Fibroblast of skin of back (primary cell): ENCODE measurements around the gene TLR4. TPM values are rescaled to one million over a fixed set of nuclear protein-coding genes. Genes with fewer than 3 reads are reported as not detected.

Experiments
- DNase-seq: peaks from one replicate; pipeline ENCODE4 v3.0.0-alpha.2; 2013
- polyA plus RNA-seq, 2 experiments: library from polyadenylated mRNA; unstranded; fragments of 120-200 nt; gene quantifications; one replicate each; pipeline ENCODE4 v1.2.1, GENCODE V29; 2013; ENCODE audit not compliant: insufficient read length in 2 of 2

TLR4 gene
- polyA plus RNA-seq (2013, experiment 1 of 2; ENCODE audit: insufficient read length): 7.2 TPM
- 2.7 TPM for polyA plus RNA-seq (2013, experiment 2 of 2; ENCODE audit: insufficient read length)

DNA sequence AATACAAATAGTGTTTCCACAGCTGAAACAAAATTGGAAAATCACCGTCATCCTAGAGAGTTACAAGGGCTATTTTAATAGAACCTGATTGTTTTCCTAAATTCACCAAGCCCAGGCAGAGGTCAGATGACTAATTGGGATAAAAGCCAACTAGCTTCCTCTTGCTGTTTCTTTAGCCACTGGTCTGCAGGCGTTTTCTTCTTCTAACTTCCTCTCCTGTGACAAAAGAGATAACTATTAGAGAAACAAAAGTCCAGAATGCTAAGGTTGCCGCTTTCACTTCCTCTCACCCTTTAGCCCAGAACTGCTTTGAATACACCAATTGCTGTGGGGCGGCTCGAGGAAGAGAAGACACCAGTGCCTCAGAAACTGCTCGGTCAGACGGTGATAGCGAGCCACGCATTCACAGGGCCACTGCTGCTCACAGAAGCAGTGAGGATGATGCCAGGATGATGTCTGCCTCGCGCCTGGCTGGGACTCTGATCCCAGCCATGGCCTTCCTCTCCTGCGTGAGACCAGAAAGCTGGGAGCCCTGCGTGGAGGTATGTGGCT is at the start of gene TLR4:
Gene TLR4, plus strand, starts transcription at position 380 of the 552 bp plus-strand sequence. Its CDS starts 70 bp downstream, at position 450.
- peak; percentile 91 for DNase-seq

DNA sequence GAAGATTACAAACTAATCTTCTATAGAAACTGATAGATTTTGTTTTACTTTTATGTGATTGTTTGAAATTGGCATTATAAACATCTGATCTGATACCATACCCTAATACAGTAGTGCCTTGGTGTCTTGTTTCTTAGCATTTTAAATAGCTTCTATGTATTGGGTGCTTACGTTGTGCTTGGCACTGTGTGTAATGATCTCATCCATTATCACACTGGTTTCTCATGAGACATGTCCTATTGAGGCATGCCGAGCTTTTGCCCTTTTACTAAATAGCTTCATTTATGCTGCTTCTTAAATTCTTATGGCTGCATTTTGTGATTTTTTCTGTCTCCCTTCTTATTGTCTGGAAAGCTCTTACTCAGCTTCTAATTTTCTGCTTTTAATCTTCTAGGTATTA is 48.2 kb upstream of the TLR4 start:
- peak; percentile 42 for DNase-seq

DNA sequence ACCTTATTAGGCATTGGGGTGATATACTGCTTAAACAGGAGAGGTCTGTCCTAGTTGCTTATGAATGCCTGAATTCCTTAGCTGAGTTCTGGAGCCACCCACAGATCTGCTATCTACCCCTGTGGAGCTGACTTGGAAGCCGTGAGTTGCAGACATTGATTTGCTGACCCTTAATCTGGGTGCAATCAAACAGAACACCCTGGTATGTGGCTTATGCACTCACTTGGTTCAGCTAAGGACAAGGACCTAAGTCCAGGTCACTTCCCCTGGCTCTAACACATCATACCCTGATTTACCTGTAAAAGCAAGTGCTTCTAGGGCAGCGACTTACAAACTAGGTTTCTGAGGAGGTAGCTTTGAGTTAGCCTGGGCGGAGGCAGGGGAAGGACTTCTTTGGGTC is 41.6 kb upstream of the TLR4 start:
- no peak for DNase-seq

DNA sequence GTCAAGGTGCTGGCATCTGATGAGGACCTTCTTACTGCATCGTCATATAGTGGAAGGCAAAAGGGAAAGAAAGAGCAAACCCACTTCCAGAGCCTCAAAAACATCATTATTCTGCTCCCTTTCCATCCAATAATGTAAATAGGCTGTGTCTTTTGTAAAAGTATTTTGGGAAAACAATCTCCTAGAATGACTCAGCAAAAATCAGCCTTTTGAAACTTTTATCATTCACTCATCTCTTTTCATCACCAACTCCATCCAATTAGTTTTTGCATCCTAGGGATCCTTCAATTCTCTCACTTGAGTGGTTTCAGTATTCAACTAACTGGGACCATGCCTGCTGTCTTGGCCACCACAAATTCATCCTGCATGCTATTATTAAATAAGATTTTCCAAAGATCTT is 39.8 kb upstream of the TLR4 start:
- DNase-seq: no peak

DNA sequence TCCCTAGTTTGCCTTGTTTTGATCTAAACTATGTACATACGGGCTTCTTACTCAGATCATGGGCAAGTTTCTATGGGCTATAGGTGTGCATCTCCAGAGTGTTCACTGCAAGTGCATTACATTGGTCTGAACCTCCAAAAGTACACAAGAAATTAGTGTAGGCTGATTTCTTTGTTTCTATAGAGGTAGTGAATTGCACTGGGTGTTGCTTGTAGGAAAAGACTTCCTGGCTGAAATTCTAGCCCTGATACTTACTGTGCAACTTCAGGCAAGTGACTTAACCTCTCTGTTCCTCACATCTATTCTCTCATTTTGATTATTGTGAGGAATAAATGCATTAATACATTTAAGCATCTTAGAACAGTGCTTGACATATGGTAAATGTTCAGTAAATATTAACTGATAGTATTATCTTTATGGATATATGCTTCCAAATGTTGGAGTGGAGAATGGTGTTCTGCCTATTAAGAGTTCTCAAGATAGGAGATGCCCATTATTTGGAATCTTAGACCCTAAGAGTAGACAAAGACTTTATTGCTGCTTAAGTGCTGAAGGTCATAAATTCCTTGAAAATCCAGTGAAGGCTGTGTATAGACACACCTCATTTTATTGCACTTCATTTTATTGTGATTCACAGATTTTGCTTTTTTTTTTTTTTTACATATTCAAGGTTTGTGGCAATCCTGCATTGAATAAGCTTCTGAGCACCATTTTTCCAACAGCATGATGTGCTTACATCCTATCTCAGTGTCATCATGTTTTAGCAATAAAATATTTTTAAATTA is 38.4 kb upstream of the TLR4 start:
- DNase-seq: no peak

DNA sequence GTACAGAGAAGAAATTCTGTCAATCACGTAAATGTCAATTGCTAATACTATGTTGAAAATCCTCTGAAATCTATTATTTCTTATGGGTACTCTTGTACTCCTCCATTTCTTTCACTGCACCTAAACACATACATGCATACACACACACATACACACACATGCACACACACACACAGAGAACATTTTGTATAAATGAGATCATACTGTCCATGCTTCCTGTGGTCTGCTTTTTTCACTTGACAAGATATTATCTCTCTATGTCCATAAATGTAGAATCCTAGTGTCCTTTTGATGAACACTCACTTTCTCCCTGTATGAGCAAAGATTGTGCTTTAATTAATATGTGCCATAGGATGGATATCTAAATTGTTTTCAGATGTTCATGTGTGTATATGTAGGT is 32.7 kb upstream of the TLR4 start:
- peak; percentile 61 for DNase-seq

DNA sequence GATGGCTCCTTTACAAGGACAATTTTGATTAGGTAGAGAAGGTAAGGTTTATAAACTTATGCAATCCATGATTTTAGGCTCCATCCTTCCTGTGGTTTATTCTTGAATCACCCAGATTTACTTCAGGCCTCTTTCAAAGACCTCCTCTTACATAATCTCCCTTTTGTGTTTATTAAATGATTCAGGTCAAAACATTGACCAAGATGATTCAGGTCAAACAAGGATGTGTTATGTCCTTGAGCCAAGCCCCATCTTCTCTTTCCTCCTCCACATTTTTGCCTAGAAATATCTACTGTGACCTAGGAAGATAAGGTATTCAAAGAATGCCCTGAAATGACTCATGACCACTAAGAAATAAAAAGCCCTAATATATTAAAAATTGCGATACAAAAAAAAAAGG is 31.8 kb upstream of the TLR4 start:
- DNase-seq: peak; percentile 83

DNA sequence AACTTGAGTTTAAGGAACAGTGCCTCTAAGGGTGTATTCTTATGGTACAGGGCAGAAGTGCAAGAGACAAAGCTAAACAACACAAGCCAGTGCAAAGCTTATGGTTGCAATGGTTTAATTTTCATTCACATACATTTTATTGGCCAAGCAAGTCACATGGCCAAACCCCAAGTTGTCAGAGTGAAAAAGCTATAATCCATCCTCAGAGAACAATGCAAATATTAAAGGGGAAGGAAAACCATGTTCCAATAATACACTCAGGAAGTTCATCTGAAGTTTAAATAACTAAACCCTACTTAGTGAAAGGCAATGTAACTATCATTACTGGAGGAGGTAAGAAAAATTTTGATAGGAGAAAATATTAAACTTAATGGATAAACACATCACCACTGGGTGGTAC is 26.6 kb upstream of the TLR4 start:
- no peak for DNase-seq

DNA sequence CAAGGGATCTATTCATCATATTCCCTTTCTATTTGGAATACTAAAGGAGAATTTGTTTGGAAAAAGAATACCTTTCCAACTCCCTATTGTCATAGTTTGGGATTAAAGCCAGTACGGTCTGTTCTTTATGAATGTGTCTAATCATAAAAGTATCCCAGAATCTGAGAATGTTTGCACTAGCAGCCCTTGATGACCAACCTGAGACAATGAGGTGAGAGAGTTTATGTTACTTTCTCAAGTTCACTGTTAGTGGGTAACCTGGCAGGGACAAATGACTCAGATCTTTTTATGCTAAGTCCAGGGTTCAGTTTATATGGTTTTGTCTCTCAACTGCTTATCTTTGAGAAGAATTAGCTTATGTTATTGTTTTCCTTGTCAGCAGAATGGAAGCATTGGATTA is 25.3 kb upstream of the TLR4 start:
- peak; percentile 64 for DNase-seq

DNA sequence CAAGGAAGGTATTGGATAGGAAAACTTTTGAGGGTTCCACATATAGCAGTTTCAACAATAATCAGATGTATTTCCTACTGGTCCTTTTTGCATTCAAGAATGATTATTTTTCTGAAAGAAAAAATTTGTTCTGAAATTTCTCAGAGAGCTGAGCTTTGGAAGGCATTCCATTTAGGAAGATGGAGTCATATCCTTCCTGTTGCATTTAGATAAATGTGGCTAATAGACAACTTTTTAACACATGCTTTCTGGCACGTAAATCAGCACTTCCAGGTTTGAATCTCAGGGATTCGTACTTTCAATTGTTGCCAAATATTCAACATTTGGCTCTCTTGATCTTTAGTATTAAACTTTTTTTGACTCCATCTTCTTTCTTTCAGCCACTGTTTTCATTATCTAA is 24.8 kb upstream of the TLR4 start:
- no peak for DNase-seq

DNA sequence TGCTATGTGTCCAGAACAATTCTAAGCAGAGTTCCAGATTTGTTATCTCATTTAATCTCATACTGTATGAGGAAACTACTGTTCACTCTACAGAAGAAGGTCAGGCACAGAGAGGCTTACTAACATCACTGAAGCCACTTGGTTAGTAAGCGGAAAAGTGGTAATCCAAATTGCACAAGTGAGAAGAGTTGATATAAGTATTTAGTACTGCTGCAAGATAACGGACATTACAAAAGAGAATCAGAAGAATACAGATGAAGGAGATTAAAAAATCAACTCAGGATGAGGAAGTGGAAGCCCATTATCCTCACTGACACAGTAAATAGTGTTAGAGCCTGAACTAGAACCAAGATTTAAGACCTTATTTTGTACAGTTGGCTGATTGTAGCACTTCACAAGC is 22.3 kb upstream of the TLR4 start:
- no peak for DNase-seq

DNA sequence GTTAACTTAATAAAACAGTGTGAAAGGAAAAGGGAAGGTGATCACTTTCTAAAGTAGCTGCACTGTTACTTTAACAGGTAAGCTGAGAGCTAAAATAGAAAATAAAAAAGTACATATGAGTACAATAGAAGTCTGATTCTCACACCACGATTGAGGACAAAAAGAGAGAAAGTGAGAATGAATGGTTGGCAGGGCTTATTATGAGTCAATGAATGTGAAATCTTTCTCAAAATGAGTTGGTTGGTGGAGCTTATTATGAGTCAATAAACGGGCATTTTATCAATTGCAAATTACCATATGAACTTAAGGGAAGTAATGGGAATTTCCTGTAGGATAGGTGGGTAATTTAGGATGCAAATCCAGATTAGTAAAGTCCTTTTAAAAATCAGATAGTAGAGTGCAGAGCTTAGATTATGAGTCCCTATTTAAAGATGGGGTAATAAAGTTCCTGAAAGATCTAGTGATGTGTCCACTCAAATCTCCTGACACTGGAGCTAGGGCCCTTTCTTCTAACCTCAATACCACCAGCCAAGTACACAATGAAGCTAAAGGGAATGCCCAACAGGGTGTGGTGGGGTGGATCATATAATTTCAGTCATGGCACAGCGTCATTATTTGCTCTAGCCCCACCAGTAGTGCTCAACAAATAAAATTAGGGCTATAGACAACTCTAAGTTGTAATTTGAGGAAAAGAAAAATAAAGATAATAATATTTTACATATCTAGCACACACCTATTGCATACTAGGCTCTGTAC is 21.1 kb upstream of the TLR4 start:
- no peak for DNase-seq

DNA sequence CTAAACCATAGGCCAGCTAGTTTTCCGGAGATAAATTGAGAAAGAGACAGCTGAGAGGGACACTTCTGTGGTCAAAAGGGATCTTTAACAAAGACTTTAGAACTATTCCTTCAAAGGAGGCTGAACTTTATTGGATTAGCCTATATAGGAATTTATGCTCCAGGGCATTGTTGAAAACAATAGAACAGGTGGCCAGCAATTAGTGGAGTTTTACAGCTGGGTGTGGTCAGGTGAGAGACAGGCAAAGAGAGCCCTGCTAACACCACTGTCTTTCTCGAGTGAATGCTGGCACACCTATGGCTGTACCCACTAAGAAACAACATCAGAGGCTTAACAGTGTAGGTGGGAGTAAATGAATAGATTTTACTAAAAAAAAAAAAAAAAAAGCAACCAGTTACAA is 16.7 kb upstream of the TLR4 start:
- DNase-seq: no peak

DNA sequence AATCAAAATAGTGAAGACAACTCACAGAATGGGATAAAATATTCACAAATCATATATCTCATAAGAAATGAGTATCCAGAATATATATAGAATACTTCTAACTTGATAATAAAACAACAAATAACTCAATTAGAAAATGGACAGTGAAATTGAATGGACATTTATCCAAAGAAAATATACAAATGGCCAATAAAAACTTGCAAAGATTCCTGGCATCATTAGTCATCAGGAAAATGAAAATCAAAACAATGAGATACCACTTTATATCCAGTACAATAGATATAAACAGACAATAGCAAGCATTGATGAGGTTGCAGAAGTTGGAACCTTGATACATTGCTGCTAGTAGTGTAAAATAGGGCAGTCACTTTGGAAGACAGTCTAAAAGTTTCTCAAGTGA is 12.8 kb upstream of the TLR4 start:
- DNase-seq: peak; percentile 42

DNA sequence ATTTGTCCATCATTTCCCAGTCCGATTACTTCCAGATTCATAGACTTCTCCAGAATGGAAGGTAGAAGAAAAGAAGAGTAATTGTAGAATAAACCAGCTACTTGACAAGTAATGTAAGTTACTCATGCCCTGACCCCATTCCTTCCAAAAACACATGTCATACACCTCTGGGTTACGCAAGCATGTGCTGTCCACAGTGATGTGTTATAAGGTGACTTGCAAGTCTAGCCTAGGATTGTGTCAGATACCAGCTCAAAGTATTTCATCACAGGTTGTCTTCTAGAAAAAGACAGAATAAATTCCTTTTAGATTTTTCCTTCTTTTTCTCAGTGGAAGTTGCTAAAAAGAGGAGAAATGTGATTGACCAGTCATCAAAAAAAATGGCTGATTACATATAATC is 8.0 kb upstream of the TLR4 start:
- no peak for DNase-seq

DNA sequence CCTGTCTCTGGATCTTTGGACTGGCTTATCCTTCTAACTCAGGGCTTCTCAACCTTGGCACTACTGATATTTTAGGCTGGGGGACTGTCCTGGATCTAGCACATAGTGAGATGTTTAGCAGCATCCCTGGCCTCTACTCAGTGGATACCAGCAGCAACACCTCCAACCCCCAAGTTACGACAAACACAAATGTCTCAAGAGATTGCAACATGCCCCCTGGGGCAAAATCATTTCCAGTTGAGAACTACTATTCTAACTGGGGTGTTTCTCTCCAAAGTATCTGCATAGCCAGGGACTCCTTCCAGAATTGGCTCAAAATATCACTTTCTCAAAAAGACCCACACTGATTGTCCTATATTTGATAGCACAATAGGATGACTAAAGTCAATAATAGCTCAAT is 7.2 kb upstream of the TLR4 start:
- no peak for DNase-seq

DNA sequence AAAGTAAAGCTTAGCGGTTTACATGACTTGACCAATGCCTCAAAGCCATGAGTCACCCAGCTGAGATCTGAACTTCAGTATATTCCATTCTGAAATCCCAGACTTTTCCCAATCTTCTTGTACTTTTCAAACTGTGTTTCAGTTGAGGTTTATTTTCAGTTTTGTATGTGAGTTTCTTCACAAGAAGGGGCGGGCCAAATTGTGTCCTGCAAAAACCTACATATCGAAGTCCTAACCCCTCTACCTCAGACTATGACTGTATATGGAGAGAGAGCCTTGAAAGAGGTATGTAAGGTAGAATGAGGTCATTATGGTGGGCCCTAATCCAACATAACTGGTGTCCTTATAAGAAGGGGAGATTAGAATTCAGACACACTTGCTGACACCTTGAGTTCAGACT is 666 bp upstream of the TLR4 start:
- peak; percentile 57 for DNase-seq

DNA sequence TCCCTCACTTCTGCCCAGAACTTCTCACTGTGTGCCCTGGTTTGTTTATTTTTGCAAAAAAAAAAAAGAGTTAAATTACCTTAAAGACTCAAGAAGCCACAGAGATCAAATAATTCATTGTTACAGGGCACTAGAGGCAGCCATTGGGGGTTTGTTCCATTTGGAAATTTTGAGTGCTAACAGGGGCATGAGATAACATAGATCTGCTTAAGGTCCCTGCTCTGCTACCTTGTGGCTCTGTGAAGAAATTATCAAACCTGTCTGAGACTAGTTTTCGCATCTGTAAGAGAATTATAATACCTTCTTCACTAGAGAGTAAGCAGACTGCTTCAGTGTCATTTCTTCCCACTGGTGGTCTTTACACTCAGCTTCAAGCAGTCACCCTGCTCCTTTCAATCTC is 394 bp downstream of the TLR4 start:
- DNase-seq: no peak

DNA sequence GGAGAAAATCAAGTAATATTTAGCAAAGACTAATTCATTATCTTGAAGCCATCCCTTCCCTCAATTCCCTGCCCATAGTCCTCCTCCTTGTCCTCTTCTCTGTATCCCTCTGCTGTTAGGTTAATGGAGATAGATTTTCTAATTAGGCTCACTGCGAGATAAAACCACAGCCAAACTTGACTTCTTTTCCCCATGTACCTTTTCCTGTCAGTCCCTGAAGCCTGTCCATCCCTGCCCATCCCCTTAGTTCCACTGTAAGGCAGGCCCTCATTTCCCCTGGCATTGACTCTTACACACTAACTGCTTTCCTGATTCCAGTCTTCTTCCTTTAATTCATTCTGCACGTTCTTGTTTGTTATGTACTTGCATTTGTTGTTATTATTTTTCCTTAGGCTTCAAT is 1.2 kb downstream of the TLR4 start:
- no peak for DNase-seq

DNA sequence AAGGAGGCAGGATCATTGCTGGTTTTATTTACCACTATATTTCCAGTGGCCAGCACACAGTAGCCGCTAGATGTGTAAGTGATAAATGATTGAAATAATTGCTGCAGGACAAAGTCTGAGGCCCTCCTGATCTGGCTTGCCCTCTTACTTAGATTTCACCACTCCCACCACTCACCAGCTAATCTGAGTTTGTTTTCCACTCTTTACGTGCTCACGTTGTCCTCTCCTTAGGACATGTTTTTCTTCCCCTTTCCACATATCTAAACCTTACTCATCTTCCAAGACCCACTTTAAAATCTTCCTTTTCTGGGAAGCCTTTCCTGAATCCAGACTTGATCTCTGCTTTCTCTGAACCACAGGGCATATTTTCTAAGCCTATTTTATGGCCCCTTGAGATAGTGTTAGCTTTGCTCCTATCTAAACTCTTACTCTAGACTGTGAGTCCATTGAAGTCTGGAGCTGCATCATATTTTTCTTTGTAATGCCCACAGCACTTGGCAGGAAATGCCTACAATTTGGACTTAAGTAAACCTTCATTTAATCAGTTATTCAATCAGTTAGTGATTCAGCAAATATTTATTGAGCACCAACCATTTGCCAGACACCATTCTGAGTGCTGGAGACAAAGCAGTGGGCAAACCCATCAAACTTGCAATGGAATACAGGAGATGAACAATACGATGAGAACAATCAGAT is 2.4 kb downstream of the TLR4 start:
- peak; percentile 41 for DNase-seq

DNA sequence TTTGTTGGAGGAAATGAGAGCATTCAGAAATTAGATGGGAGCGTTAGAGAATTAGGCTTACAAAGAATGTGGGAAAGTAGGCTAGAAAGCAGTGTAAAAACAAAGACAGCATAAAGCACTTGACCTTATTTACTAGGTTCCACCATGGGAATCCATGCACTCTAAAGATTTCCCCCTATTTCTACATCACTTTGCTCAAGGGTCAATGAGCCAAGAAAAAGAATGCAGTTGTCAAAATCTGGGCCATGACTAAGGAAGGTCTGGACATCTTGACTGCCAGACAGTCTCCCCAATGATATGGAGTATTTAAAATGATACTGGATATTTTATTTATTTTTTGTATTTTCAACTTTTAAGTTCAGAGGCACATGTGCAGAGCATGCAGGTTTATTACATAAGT is 3.4 kb downstream of the TLR4 start:
- no peak for DNase-seq

DNA sequence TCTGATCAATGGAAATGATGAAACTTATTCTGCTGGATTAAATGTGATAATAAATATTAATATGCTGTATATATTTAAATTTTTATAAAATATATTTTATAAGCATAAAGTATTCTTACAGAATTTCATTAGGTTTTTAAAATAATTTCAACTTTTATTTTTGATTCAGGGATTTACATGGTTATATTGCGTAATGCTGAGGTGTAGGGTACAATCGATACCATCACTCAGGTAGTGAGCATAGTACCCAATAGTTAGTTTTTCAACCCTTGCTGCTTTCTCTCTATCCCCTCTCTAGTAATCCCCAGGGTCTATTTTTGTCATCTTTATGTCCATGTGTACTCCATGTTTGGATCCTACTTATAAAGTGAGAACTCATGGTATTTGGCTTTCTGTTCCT is 5.7 kb downstream of the TLR4 start:
- no peak for DNase-seq

DNA sequence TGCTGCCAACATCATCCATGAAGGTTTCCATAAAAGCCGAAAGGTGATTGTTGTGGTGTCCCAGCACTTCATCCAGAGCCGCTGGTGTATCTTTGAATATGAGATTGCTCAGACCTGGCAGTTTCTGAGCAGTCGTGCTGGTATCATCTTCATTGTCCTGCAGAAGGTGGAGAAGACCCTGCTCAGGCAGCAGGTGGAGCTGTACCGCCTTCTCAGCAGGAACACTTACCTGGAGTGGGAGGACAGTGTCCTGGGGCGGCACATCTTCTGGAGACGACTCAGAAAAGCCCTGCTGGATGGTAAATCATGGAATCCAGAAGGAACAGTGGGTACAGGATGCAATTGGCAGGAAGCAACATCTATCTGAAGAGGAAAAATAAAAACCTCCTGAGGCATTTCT is 10.1 kb downstream of the TLR4 start:
- DNase-seq: no peak
